ENCODE data around the gene ZNF536. TPM values are rescaled to one million over a fixed set of nuclear protein-coding genes. Genes with fewer than 3 reads are reported as not detected.

ZNF536 gene
- total and polyA plus RNA-seq, 2 donors (not counting 1 experiment from before 2014, with no cell fraction given): not detected

DNA sequence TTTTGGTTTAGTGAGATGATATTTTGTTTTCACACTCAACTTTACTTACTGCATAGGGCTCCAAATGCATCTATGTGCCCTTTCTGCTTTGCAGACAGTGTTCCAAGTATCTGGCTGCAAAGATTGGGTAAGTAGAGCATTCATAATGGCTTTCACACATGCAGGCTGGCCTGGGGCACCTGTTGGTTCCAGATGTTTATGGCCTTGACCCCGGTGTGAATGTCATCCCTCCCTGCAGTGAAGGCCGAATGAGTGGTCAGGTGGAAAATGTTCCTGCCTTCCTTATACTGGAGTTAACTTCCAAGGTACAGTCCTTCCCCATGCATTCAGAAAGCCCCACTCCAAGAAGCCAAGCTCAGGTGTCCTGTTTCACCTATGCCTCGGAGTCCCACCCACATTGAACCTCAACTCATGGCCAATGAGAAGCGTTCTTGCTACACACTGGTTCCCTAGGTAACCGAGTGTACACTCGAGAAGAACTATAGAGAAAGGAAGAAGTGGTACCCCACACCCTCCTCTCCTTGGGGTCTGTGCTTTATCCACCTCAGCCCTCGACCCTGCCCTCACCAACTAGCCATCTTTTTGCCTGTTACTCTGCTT is 23.0 kb upstream of the ZNF536 start:
- H3K27ac ChIP-seq (ENCODE audit: low read length in 2 of 2): no peak overlapping the region
- DNase-seq (no peak), ATAC-seq (ENCODE audit: low read depth) (no peak)
- no peak for TF ChIP-seq EZH2 (IDR thresholded peaks at IDR 0.05; ENCODE audit: borderline replicate concordance, insufficient read depth, low read depth, low read length, poor library complexity, severe bottlenecking)
- TF ChIP-seq, protein P1, sequence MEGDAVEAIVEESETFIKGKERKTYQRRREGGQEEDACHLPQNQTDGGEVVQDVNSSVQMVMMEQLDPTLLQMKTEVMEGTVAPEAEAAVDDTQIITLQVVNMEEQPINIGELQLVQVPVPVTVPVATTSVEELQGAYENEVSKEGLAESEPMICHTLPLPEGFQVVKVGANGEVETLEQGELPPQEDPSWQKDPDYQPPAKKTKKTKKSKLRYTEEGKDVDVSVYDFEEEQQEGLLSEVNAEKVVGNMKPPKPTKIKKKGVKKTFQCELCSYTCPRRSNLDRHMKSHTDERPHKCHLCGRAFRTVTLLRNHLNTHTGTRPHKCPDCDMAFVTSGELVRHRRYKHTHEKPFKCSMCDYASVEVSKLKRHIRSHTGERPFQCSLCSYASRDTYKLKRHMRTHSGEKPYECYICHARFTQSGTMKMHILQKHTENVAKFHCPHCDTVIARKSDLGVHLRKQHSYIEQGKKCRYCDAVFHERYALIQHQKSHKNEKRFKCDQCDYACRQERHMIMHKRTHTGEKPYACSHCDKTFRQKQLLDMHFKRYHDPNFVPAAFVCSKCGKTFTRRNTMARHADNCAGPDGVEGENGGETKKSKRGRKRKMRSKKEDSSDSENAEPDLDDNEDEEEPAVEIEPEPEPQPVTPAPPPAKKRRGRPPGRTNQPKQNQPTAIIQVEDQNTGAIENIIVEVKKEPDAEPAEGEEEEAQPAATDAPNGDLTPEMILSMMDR (IDR thresholded peaks at IDR 0.05): no peak
- Mint-ChIP-seq H3K4me3 (no peak overlapping the region), H3K4me1 (no peaks in the 10 kb centered on the region), H3K9me3 (ENCODE audit: insufficient read depth) (no peaks in the 10 kb centered on the region), H3K27ac (no peak overlapping the region), H3K27me3 (no peaks in the 10 kb centered on the region)
- WGBS (ENCODE audit: insufficient coverage): 71% methylated on average over 7 of the region's 7 CpGs
- intact Hi-C loops (cut with micrococcal nuclease): no loop called here
- H4K20me1 ChIP-seq (ENCODE audit: control insufficient read depth, insufficient read depth, low read length, poor library complexity, severe bottlenecking): no peaks in the 10 kb centered on the region
- POLR2A ChIA-PET: no interaction called here
- H3K4me1 ChIP-seq (ENCODE audit: control insufficient read depth in 2 of 2, insufficient read depth in 2 of 2, low read length in 2 of 2): no peaks in the 10 kb centered on the region
- peaks cover 0 to 6% (median 0%) of the 10 kb centered on the region in 3 donors for H3K9me3 ChIP-seq (ENCODE audit: control extremely low read depth in 1 of 3, control insufficient read depth in 2 of 3, insufficient read depth in 1 of 3, low read length in 2 of 3)
- H3K36me3 ChIP-seq (replicated peaks in 1 of 2; ENCODE audit: control extremely low read depth in 1 of 2, control insufficient read depth in 1 of 2, extremely low read depth in 1 of 2, insufficient read depth in 2 of 2, low read length in 1 of 2): no peaks in the 10 kb centered on the region
- H3K4me3 ChIP-seq (ENCODE audit: control extremely low read depth in 1 of 5, extremely low read depth in 1 of 5, insufficient read depth in 1 of 5, low read depth in 2 of 5, low read length in 4 of 5): no peak overlapping the region
- no peaks in the 10 kb centered on the region for H3K79me2 ChIP-seq (ENCODE audit: control insufficient read depth, insufficient read depth, low read length)
- H3K4me2 ChIP-seq (replicated peaks; ENCODE audit: low read depth, low read length, poor library complexity, severe bottlenecking): no peak overlapping the region
- CTCF ChIA-PET: no interaction called here
- H3K9ac ChIP-seq (ENCODE audit: low read length): no peak overlapping the region
- H2AFZ ChIP-seq (ENCODE audit: insufficient read depth, low read depth, low read length, poor library complexity, severe bottlenecking): no peak overlapping the region
- no peaks in the 10 kb centered on the region for H3K27me3 ChIP-seq (replicated peaks in 1 of 4; ENCODE audit: control extremely low read depth in 1 of 4, control insufficient read depth in 3 of 4, insufficient read depth in 4 of 4, low read length in 3 of 4)

DNA sequence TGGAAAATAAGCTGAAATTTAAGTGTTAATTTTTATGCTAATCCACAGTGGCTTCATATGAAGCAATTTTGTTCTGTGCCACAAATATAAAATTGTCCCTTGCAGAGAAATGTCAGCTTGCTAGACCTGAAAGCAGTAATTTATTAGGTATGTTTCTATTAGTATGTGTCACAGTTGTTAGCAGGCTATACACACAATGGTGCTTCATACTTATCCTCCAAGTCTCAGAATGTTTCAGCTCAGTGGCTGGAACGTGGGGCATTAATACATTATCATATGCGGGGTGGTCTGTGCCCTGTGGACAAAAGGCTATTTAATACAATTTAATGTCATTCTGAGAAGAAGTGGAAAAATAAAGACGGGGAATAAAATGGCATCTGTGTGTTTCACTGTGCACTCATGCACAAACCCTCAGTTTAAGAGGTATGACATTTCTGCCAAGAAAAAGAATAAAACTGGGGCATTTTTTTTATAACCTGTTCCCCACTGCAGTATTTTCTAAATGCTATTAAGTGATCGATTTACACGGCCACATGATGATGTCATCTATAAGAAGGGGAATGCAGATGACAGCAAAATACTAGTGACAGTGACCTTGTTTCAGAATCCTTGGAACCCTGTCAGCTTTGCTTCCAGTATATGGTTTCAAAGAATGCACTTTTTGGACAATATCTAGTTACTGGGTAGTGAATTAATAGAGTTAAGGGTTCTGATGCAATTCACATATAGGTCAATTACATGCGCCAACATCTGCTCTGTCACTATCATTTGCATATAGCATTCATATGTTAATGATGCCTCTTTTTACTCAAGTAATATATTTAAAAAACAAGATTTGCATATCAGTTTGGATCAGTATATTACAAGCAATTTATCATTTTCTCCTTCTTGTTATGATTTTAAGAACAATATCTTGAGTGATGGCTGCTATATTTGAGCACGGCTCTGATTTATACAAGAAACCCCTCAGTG is 21.2 kb upstream of the ZNF536 start:
- Mint-ChIP-seq H3K9me3 (ENCODE audit: insufficient read depth) (no peaks in the 10 kb centered on the region), H3K27me3 (no peaks in the 10 kb centered on the region), H3K4me1 (no peaks in the 10 kb centered on the region), H3K27ac (no peak overlapping the region), H3K4me3 (no peak overlapping the region)
- H3K79me2 ChIP-seq (ENCODE audit: control insufficient read depth, insufficient read depth, low read length): no peaks in the 10 kb centered on the region
- 90% methylated on average over 2 of the region's 7 CpGs for WGBS (ENCODE audit: insufficient coverage)
- no peaks in the 10 kb centered on the region for H3K36me3 ChIP-seq (replicated peaks in 1 of 2; ENCODE audit: control extremely low read depth in 1 of 2, control insufficient read depth in 1 of 2, extremely low read depth in 1 of 2, insufficient read depth in 2 of 2, low read length in 1 of 2)
- H3K9ac ChIP-seq (ENCODE audit: low read length): no peak overlapping the region
- no peaks in the 10 kb centered on the region for H3K4me1 ChIP-seq (ENCODE audit: control insufficient read depth in 2 of 2, insufficient read depth in 2 of 2, low read length in 2 of 2)
- ChIA-PET CTCF (no interaction called here), POLR2A (no interaction called here)
- DNase-seq (no peak), ATAC-seq (ENCODE audit: low read depth) (no peak)
- intact Hi-C loops (cut with micrococcal nuclease): no loop called here
- no peaks in the 10 kb centered on the region for H3K27me3 ChIP-seq (replicated peaks in 1 of 4; ENCODE audit: control extremely low read depth in 1 of 4, control insufficient read depth in 3 of 4, insufficient read depth in 4 of 4, low read length in 3 of 4)
- H3K4me3 ChIP-seq (ENCODE audit: control extremely low read depth in 1 of 5, extremely low read depth in 1 of 5, insufficient read depth in 1 of 5, low read depth in 2 of 5, low read length in 4 of 5): no peak overlapping the region
- H3K9me3 ChIP-seq (ENCODE audit: control extremely low read depth in 1 of 3, control insufficient read depth in 2 of 3, insufficient read depth in 1 of 3, low read length in 2 of 3): peaks cover 0 to under 1% (median 0%) of the 10 kb centered on the region in 3 donors
- no peak for TF ChIP-seq EZH2 (IDR thresholded peaks at IDR 0.05; ENCODE audit: borderline replicate concordance, insufficient read depth, low read depth, low read length, poor library complexity, severe bottlenecking)
- TF ChIP-seq, protein P1 (IDR thresholded peaks at IDR 0.05): no peak
- no peak overlapping the region for H3K4me2 ChIP-seq (replicated peaks; ENCODE audit: low read depth, low read length, poor library complexity, severe bottlenecking)
- H4K20me1 ChIP-seq (ENCODE audit: control insufficient read depth, insufficient read depth, low read length, poor library complexity, severe bottlenecking): no peaks in the 10 kb centered on the region
- no peak overlapping the region for H2AFZ ChIP-seq (ENCODE audit: insufficient read depth, low read depth, low read length, poor library complexity, severe bottlenecking)
- no peak overlapping the region for H3K27ac ChIP-seq (ENCODE audit: low read length in 2 of 2)

Measured in B cell (primary cell).